Smooth muscle cell (in vitro differentiated cells): ENCODE measurements around the gene WNT6. TPM values are rescaled to one million over a fixed set of nuclear protein-coding genes. Genes with fewer than 3 reads are reported as not detected.

Experiments
- DNase-seq: peaks from one replicate; lab custom pipeline; 2025; ENCODE audit not compliant: unreplicated experiment; lab: John Stamatoyannopoulos, UW
- H2AFZ ChIP-seq: fragments of 200-600 bp; sonication (generic); 2 replicates; pipeline ENCODE4 v1.6.0; 2016; ENCODE audit warnings: antibody characterized with exemption, low read depth, mild to moderate bottlenecking
- H3F3A ChIP-seq: fragments of 200-600 bp; sonication (generic); 2 replicates; pipeline ENCODE4 v1.6.0; 2017; ENCODE audit warnings: antibody characterized with exemption, low read depth
- H3K27ac ChIP-seq: fragments of 200-600 bp; sonication (generic); 2 replicates; pipeline ENCODE4 v1.5.1; 2016; ENCODE audit warnings: low read depth, mild to moderate bottlenecking
- H3K27me3 ChIP-seq: fragments of 200-600 bp; sonication (generic); 2 replicates; pipeline ENCODE4 v1.6.1; 2016; ENCODE audit warnings: low read depth, mild to moderate bottlenecking
- H3K36me3 ChIP-seq: fragments of 200-600 bp; sonication (generic); 2 replicates; pipeline ENCODE4 v1.5.1; 2016; ENCODE audit warnings: low read depth
- H3K4me1 ChIP-seq: fragments of 200-600 bp; sonication (generic); 2 replicates; pipeline ENCODE4 v1.5.1; 2016; ENCODE audit warnings: low read depth
- H3K4me2 ChIP-seq: fragments of 200-600 bp; sonication (generic); 2 replicates; pipeline ENCODE4 v1.6.0; 2016; ENCODE audit warnings: mild to moderate bottlenecking
- H3K4me3 ChIP-seq: fragments of 200-600 bp; sonication (generic); 2 replicates; pipeline ENCODE4 v1.5.1; 2016; ENCODE audit warnings: mild to moderate bottlenecking
- H3K79me2 ChIP-seq: fragments of 200-600 bp; sonication (generic); 2 replicates; pipeline ENCODE4 v1.6.0; 2016; ENCODE audit warnings: low read depth, mild to moderate bottlenecking
- H3K9ac ChIP-seq: fragments of 200-600 bp; sonication (generic); 2 replicates; pipeline ENCODE4 v1.6.0; 2016; ENCODE audit warnings: low read depth
- H3K9me3 ChIP-seq: fragments of 200-600 bp; sonication (generic); replicated peaks from 2 replicates; pipeline ENCODE4 v1.5.1; 2016; ENCODE audit warnings: low read depth
- H4K20me1 ChIP-seq: fragments of 200-600 bp; sonication (generic); 2 replicates; pipeline ENCODE4 v1.6.0; 2016; ENCODE audit warnings: low read depth
- CTCF ChIP-seq: fragments of 200-600 bp; sonication (generic); IDR thresholded peaks from 2 replicates; pipeline ENCODE4 v1.5.1; 2017; ENCODE audit warnings: borderline replicate concordance, mild to moderate bottlenecking, antibody characterized with exemption; ENCODE audit not compliant: insufficient read depth, poor library complexity, severe bottlenecking
- WGBS: methylation state at CpG from one replicate; pipeline ENCODE4 v1.1.7; 2016; ENCODE audit warnings: low lambda C conversion rate; 5-methylcytosine and 5-hydroxymethylcytosine counted together
- polyA plus RNA-seq: library from polyadenylated mRNA; unstranded; fragments of >200 nt; fragmentation: Nextera tagmentation; extraction: Ambion mirVana; gene quantifications from 2 replicates; pipeline ENCODE4 v1.2.1, GENCODE V29; 2016
- total RNA-seq: library from RNA; depleted of rRNA; stranded (reverse); fragments of >200 nt; gene quantifications from 2 replicates; pipeline ENCODE4 v1.2.3, GENCODE V29; 2014

WNT6 gene
- total and polyA plus RNA-seq, 2 experiments from 2014 or later: 7.9 to 12.1 TPM

DNA sequence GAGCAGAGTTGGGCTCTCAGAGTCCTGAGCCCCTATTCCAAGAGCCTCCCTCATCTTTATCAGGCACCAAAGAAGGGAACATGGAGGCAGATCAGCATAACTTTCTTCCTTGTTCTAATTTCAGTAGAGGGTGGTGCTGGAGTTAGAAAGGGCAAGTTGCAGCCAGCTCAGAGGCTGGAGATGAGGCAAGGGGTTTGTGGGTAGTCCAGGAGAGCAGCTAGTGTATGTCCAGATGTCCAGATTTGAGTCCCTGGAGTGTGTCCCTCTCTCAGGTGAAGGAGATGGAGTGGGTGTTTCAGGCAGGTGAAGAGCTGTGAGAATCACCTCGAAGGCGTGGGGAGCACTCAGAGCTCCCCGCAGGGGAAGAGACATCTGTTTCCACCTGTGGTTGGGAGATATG lies 27.5 kb upstream of the WNT6 start:
- Histone ChIP-seq H3K9ac (no peak overlapping the region), H3K79me2 (no peaks in the 10 kb centered on the region), H3K4me2 (no peak overlapping the region), H3K9me3 (no peaks in the 10 kb centered on the region), H3K27me3 (no peaks in the 10 kb centered on the region), H4K20me1 (no peaks in the 10 kb centered on the region), H2AFZ (no peak overlapping the region), H3K36me3 (no peaks in the 10 kb centered on the region), H3K4me1 (no peaks in the 10 kb centered on the region), H3F3A (no peaks in the 10 kb centered on the region), H3K4me3 (no peak overlapping the region), H3K27ac (no peak overlapping the region)
- WGBS: 93% methylated on average over 3 of the region's 3 CpGs
- no peak for DNase-seq
- TF ChIP-seq CTCF: no peak

DNA sequence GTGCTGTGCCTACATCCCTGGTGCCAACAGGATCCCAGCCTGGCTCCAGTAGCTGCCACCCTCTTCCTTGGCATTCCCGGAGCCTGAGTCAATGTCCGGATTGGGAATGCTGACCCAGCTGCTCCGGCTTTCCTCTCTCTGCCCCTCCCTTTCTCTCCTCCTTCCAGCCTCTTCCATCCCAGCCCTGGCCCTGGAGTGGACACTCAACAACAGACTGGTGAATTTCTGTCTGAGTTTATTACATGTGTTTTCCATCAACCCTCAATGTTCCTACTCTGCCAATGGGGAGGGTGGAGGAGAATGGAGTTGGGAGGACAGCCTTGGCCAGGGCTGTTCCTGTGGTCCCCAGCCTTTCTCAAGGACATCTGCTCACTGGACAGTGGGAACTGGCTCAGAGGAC lies 27.1 kb upstream of the WNT6 start:
- Histone ChIP-seq H4K20me1 (no peaks in the 10 kb centered on the region), H3K9ac (no peak overlapping the region), H3K4me2 (no peak overlapping the region), H3K4me1 (no peaks in the 10 kb centered on the region), H2AFZ (no peak overlapping the region), H3K79me2 (no peaks in the 10 kb centered on the region), H3K36me3 (no peaks in the 10 kb centered on the region), H3K27ac (no peak overlapping the region), H3F3A (no peaks in the 10 kb centered on the region), H3K27me3 (no peaks in the 10 kb centered on the region), H3K9me3 (peaks cover under 1% of the 10 kb centered on the region), H3K4me3 (no peak overlapping the region)
- 58% methylated on average over 3 of the region's 3 CpGs for WGBS
- no peak for DNase-seq
- no peak for TF ChIP-seq CTCF

- 58% methylated on average over 4 of the region's 4 CpGs for WGBS
- Histone ChIP-seq H3K9me3 (peaks cover 4% of the 10 kb centered on the region), H3K27ac (no peak overlapping the region), H3F3A (no peaks in the 10 kb centered on the region), H3K9ac (no peak overlapping the region), H3K36me3 (no peaks in the 10 kb centered on the region), H3K4me3 (no peak overlapping the region), H3K4me2 (no peak overlapping the region), H3K4me1 (no peaks in the 10 kb centered on the region), H3K27me3 (no peaks in the 10 kb centered on the region), H4K20me1 (no peaks in the 10 kb centered on the region), H3K79me2 (no peaks in the 10 kb centered on the region), H2AFZ (no peak overlapping the region)
- no peak for TF ChIP-seq CTCF
- DNase-seq: no peak
Measured at GRCh38 chr2:218833023-218833609, 26.5 kb upstream of the WNT6 start.

DNA sequence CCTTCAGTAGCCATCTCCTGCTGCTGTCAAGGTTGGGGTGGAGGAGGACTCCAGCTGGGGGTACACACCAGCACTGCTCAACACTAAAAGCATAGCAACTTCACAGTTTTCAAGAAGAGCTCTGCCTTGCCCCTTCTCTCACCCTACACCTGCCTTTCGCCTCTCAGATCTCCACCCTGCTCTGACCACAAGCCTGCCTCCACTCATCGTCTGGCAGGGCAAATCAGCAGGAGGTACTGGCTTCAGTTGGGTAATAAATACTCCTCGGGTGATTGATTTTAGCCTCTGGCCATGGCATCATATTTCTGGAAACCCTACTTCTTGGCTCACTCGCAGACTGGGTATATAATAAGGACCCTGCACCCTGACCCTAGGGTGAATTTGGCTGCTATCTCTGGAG lies 24.9 kb upstream of the WNT6 start:
- H3K9ac ChIP-seq: no peak overlapping the region
- no peaks in the 10 kb centered on the region for H3F3A ChIP-seq
- DNase-seq: no peak
- peaks cover 4% of the 10 kb centered on the region for H3K9me3 ChIP-seq
- no peak overlapping the region for H3K4me3 ChIP-seq
- H2AFZ ChIP-seq: no peak overlapping the region
- H3K79me2 ChIP-seq: no peaks in the 10 kb centered on the region
- H4K20me1 ChIP-seq: no peaks in the 10 kb centered on the region
- no peak overlapping the region for H3K27ac ChIP-seq
- no peak for TF ChIP-seq CTCF
- WGBS: 59% methylated on average over 4 of the region's 4 CpGs
- H3K36me3 ChIP-seq: no peaks in the 10 kb centered on the region
- H3K4me2 ChIP-seq: no peak overlapping the region
- H3K4me1 ChIP-seq: no peaks in the 10 kb centered on the region
- no peaks in the 10 kb centered on the region for H3K27me3 ChIP-seq
